ENCODE results near the gene ADAMTSL1.

Gene ADAMTSL1

GRCh38 chr9:18485714-18486113 is 11.8 kb downstream of the ADAMTSL1 start:
- in situ Hi-C loops (cut with MboI; ENCODE audit: low sequenced_read_pairs, unreplicated experiment) = no loop called here
- DNase-seq (ENCODE audit: low spot score) = no peak
- TF ChIP-seq CTCF (IDR thresholded peaks at IDR 0.05; ENCODE audit: borderline replicate concordance, control extremely low read depth, extremely low read depth, insufficient read depth, missing control alignments) = no peak

- TF ChIP-seq CTCF (IDR thresholded peaks at IDR 0.05; ENCODE audit: borderline replicate concordance, control extremely low read depth, extremely low read depth, insufficient read depth, missing control alignments) = no peak
- in situ Hi-C loops (cut with MboI; ENCODE audit: low sequenced_read_pairs, unreplicated experiment) = no loop called here
- DNase-seq (ENCODE audit: low spot score) = no peak
These were observed 13.7 kb downstream of the ADAMTSL1 start for GRCh38 chr9:18487611-18488010.

GRCh38 chr9:18488886-18489285 is 14.9 kb downstream of the ADAMTSL1 start:
- in situ Hi-C loops (cut with MboI; ENCODE audit: low sequenced_read_pairs, unreplicated experiment) = no loop called here

GRCh38 chr9:18489861-18490260 is 15.9 kb downstream of the ADAMTSL1 start:
- TF ChIP-seq CTCF (IDR thresholded peaks at IDR 0.05; ENCODE audit: borderline replicate concordance, control extremely low read depth, extremely low read depth, insufficient read depth, missing control alignments) = no peak
- in situ Hi-C loops (cut with MboI; ENCODE audit: low sequenced_read_pairs, unreplicated experiment) = no loop called here
- no peak for DNase-seq (ENCODE audit: low spot score)

More at GRCh38 chr9:18488886-18489285, 14.9 kb downstream of the ADAMTSL1 start:
- no peak for DNase-seq (ENCODE audit: low spot score)
- TF ChIP-seq CTCF (IDR thresholded peaks at IDR 0.05; ENCODE audit: borderline replicate concordance, control extremely low read depth, extremely low read depth, insufficient read depth, missing control alignments) = no peak

GRCh38 chr9:18490641-18491370 is 16.9 kb downstream of the ADAMTSL1 start:
- in situ Hi-C loops (cut with MboI; ENCODE audit: low sequenced_read_pairs, unreplicated experiment) = no loop called here
- DNase-seq (ENCODE audit: low spot score) = no peak

GRCh38 chr9:18492612-18493011 is 18.7 kb downstream of the ADAMTSL1 start:
- DNase-seq (ENCODE audit: low spot score) = no peak
- no peak for TF ChIP-seq CTCF (IDR thresholded peaks at IDR 0.05; ENCODE audit: borderline replicate concordance, control extremely low read depth, extremely low read depth, insufficient read depth, missing control alignments)
- in situ Hi-C loops (cut with MboI; ENCODE audit: low sequenced_read_pairs, unreplicated experiment) = no loop called here

More at GRCh38 chr9:18490641-18491370, 16.9 kb downstream of the ADAMTSL1 start:
- no peak for TF ChIP-seq CTCF (IDR thresholded peaks at IDR 0.05; ENCODE audit: borderline replicate concordance, control extremely low read depth, extremely low read depth, insufficient read depth, missing control alignments)
